Keratinocyte (primary cell): ENCODE measurements around the gene PHIP. TPM values are rescaled to one million over a fixed set of nuclear protein-coding genes. Genes with fewer than 3 reads are reported as not detected.

Experiments
- DNase-seq: peaks from one replicate; pipeline ENCODE4 v3.0.0-alpha.2; 2011; ENCODE audit warnings: low read depth, missing footprints, low spot score
- FAIRE-seq: peaks from 2 replicates; lab custom pipeline; 2011; peaks lifted over from hg19 to GRCh38; lab: Jason Lieb, UNC
- H2AFZ ChIP-seq: 2 replicates; pipeline ENCODE4 v1.6.0; 2012; ENCODE audit warnings: low read length, control low read depth, inconsistent platforms; ENCODE audit not compliant: control insufficient read depth
- H3K27ac ChIP-seq: 2 replicates; pipeline ENCODE4 v1.5.1; 2011; ENCODE audit warnings: low read length; ENCODE audit not compliant: control insufficient read depth, insufficient read depth
- H3K27me3 ChIP-seq: 3 replicates; pipeline ENCODE4 v1.6.0; 2011; ENCODE audit warnings: low read length; ENCODE audit not compliant: control insufficient read depth, insufficient read depth; ENCODE audit errors: extremely low read depth
- H3K36me3 ChIP-seq, 2 experiments: 2 replicates in 1 of 2; 3 replicates in 1 of 2; pipeline ENCODE4 v1.5.1; 2011; ENCODE audit warnings: low read length in 2 of 2, mild to moderate bottlenecking in 1 of 2; ENCODE audit not compliant: control insufficient read depth in 2 of 2, insufficient read depth in 2 of 2; ENCODE audit errors: extremely low read depth in 1 of 2
- H3K4me1 ChIP-seq: 3 replicates; pipeline ENCODE4 v1.5.1; 2011; ENCODE audit warnings: low read length; ENCODE audit not compliant: control insufficient read depth, insufficient read depth; ENCODE audit errors: extremely low read depth
- H3K4me2 ChIP-seq: 3 replicates; pipeline ENCODE4 v1.6.0; 2011; ENCODE audit warnings: low read depth, low read length; ENCODE audit not compliant: control insufficient read depth, insufficient read depth; ENCODE audit errors: extremely low read depth
- H3K4me3 ChIP-seq, 3 experiments: fragments of 200-600 bp in 1 of 3; sonication (generic) in 1 of 3; 2 replicates in 2 of 3; 3 replicates in 1 of 3; pipeline ENCODE4 v1.5.1; 2011 to 2016; ENCODE audit warnings: low read length in 3 of 3, mild to moderate bottlenecking in 3 of 3, control low read depth in 2 of 3, inconsistent platforms in 1 of 3, low read depth in 1 of 3, mixed read lengths in 1 of 3, mixed run types in 1 of 3, moderate library complexity in 1 of 3; ENCODE audit not compliant: control insufficient read depth in 2 of 3, insufficient read depth in 2 of 3; ENCODE audit errors: extremely low read depth in 1 of 3
- H3K79me2 ChIP-seq: 2 replicates; pipeline ENCODE4 v1.6.0; 2012; ENCODE audit warnings: low read length; ENCODE audit not compliant: control insufficient read depth, insufficient read depth
- H3K9ac ChIP-seq: 3 replicates; pipeline ENCODE4 v1.6.0; 2011; ENCODE audit warnings: low read length; ENCODE audit not compliant: control insufficient read depth, insufficient read depth; ENCODE audit errors: extremely low read depth
- H3K9me1 ChIP-seq: 3 replicates; pipeline ENCODE4 v1.6.0; 2011; ENCODE audit warnings: low read length; ENCODE audit not compliant: control insufficient read depth, insufficient read depth; ENCODE audit errors: extremely low read depth
- H3K9me3 ChIP-seq: 2 replicates; pipeline ENCODE4 v1.5.1; 2012; ENCODE audit warnings: low read depth, low read length; ENCODE audit not compliant: control insufficient read depth
- H4K20me1 ChIP-seq: 3 replicates; pipeline ENCODE4 v1.6.0; 2011; ENCODE audit warnings: low read length; ENCODE audit not compliant: control insufficient read depth, insufficient read depth; ENCODE audit errors: extremely low read depth
- EZH2 ChIP-seq: IDR thresholded peaks from one replicate; pipeline ENCODE4 v1.6.1; 2012; ENCODE audit warnings: inconsistent platforms, mild to moderate bottlenecking, low read length, moderate library complexity
- dilution Hi-C: fragments of 300-500 bp; cut with MboI; formaldehyde crosslinking; loops from one replicate; pipeline ENCODE4 v1.7.0; 2020; ENCODE audit warnings: low sequenced_read_pairs; ENCODE audit not compliant: extremely low pct_ligation_motif_present
- polyA plus RNA-seq, 5 experiments: library from polyadenylated mRNA; depleted of rRNA in 3 of 5; stranded (reverse) in 3 of 5; stranded (forward) in 1 of 5; unstranded in 1 of 5; fragments of >200 nt; gene quantifications; 1 replicate in 1 of 5; 2 replicates in 3 of 5; 3 replicates in 1 of 5; pipeline versions ENCODE4 v1.2.1 to v1.2.3, GENCODE V29; 2011 to 2012; ENCODE audit warnings: missing spikeins in 2 of 5, low read depth in 1 of 5, low replicate concordance in 1 of 5
- TF ChIP-seq, protein P1 (sequence below), 3 experiments: IDR thresholded peaks in 1 of 3; conservative IDR thresholded peaks in 1 of 3; optimal IDR thresholded peaks in 1 of 3; 2 replicates in 2 of 3; 3 replicates in 1 of 3; pipeline versions ENCODE3 to v1.5.1; 2011; ENCODE audit warnings: low read length in 3 of 3, mild to moderate bottlenecking in 3 of 3, moderate library complexity in 2 of 3, control low read depth in 1 of 3, inconsistent platforms in 1 of 3; ENCODE audit not compliant: insufficient read depth in 2 of 3; ENCODE audit errors: extremely low read depth in 1 of 3

PHIP gene
- polyA plus RNA-seq, 1 donor (not counting 4 experiments of a cell fraction or from before 2014, with no cell fraction given), result 7.9 TPM

DNA sequence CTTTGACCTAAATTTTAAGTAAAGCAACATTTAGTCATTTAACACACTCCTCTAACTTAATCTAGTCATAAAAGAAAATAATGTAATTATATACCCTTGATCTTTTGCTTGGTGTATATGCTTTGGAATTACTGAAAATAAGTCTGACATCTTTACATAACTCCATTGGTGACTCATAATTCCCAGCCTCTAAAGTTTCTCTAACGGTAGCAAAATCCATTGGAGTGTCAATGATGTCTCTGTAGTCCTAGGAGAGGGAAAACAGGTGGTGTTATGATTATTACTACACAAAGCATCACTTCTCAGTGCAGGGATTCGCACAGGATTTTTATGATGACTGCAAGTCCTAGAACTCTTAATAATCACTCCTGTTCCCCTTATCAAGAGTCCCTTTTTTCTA, 130.5 kb downstream of the PHIP start:
- no peak for FAIRE-seq
- no peak overlapping the region for H3K27ac ChIP-seq
- H3K27me3 ChIP-seq, result no peaks in the 10 kb centered on the region
- no peak overlapping the region for H3K4me3 ChIP-seq
- dilution Hi-C loops, result no loop called here
- H3K9me1 ChIP-seq, result no peaks in the 10 kb centered on the region
- no peaks in the 10 kb centered on the region for H4K20me1 ChIP-seq
- no peaks in the 10 kb centered on the region for H3K9me3 ChIP-seq
- H3K4me2 ChIP-seq, result no peak overlapping the region
- DNase-seq, result no peak
- H3K79me2 ChIP-seq, result no peaks in the 10 kb centered on the region
- peaks cover 9 to 15% of the 10 kb centered on the region in 2 experiments for H3K36me3 ChIP-seq
- H3K4me1 ChIP-seq, result no peaks in the 10 kb centered on the region
- H2AFZ ChIP-seq, result no peak overlapping the region
- TF ChIP-seq, protein P1, sequence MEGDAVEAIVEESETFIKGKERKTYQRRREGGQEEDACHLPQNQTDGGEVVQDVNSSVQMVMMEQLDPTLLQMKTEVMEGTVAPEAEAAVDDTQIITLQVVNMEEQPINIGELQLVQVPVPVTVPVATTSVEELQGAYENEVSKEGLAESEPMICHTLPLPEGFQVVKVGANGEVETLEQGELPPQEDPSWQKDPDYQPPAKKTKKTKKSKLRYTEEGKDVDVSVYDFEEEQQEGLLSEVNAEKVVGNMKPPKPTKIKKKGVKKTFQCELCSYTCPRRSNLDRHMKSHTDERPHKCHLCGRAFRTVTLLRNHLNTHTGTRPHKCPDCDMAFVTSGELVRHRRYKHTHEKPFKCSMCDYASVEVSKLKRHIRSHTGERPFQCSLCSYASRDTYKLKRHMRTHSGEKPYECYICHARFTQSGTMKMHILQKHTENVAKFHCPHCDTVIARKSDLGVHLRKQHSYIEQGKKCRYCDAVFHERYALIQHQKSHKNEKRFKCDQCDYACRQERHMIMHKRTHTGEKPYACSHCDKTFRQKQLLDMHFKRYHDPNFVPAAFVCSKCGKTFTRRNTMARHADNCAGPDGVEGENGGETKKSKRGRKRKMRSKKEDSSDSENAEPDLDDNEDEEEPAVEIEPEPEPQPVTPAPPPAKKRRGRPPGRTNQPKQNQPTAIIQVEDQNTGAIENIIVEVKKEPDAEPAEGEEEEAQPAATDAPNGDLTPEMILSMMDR (optimal IDR thresholded peaks at IDR 0.05 in 1 of 3, IDR thresholded peaks at IDR 0.05 in 1 of 3, conservative IDR thresholded peaks at IDR 0.05 in 1 of 3; ENCODE audit: extremely low read depth in 1 of 3, insufficient read depth in 2 of 3, low read length in 3 of 3), result no peak
- TF ChIP-seq EZH2, result no peak
- H3K9ac ChIP-seq, result no peak overlapping the region

DNA sequence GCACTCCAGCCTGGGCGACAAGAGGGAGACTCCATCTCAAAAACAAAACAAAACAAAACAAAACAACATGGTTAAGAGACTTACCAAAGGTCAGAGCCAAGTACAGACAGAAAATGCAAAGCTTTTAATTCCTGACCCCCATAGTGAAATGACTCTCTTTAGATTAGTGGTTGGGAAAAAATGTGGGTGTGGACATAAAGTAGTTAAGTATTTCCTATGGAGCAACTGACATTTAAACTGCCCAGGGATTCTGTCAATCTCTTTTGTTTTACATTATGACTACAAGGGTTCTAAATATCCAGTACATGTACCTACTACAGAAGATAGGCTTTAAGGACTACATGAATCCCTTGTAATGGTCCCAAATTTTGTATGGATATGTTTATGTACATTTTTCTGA, 135.6 kb downstream of the PHIP start:
- peaks cover 4 to 6% of the 10 kb centered on the region in 2 experiments for H3K36me3 ChIP-seq
- no peak for DNase-seq
- H3K4me3 ChIP-seq, result no peak overlapping the region
- H3K4me1 ChIP-seq, result no peaks in the 10 kb centered on the region
- FAIRE-seq, result no peak
- dilution Hi-C loops, result no loop called here
- TF ChIP-seq, protein P1 (optimal IDR thresholded peaks at IDR 0.05 in 1 of 3, IDR thresholded peaks at IDR 0.05 in 1 of 3, conservative IDR thresholded peaks at IDR 0.05 in 1 of 3; ENCODE audit: extremely low read depth in 1 of 3, insufficient read depth in 2 of 3, low read length in 3 of 3), result no peak
- no peak for TF ChIP-seq EZH2
- H3K9ac ChIP-seq, result no peak overlapping the region
- no peaks in the 10 kb centered on the region for H3K9me3 ChIP-seq
- no peaks in the 10 kb centered on the region for H3K27me3 ChIP-seq
- no peak overlapping the region for H3K4me2 ChIP-seq
- no peaks in the 10 kb centered on the region for H3K79me2 ChIP-seq
- no peaks in the 10 kb centered on the region for H4K20me1 ChIP-seq
- H3K9me1 ChIP-seq, result no peaks in the 10 kb centered on the region
- no peak overlapping the region for H3K27ac ChIP-seq
- no peak overlapping the region for H2AFZ ChIP-seq
